ENCODE results near the gene NDUFS8. TPM values are rescaled to one million over a fixed set of nuclear protein-coding genes. Genes with fewer than 3 reads are reported as not detected.

NDUFS8 gene
- polyA plus RNA-seq, 1 donor from 2014 or later, result 169 TPM

Small RNAs within 50 kb of the gene (small RNA-seq; reads per million reads assigned to genes)
- 0 reads per million in 3 experiments for gene MIR6753

Other genes with a start within 250 kb of the NDUFS8 start
- 0.19 and 0.30 TPM in 2 replicates for gene UNC93B1, start 26.6 kb upstream of the NDUFS8 start, polyA plus RNA-seq
- gene ALDH3B1, start 20.4 kb upstream of the NDUFS8 start, polyA plus RNA-seq, result not detected in 2 replicates
- 1.8 and 2.2 TPM in 2 replicates for gene TCIRG1, start 8.3 kb downstream of the NDUFS8 start, polyA plus RNA-seq
- gene CHKA, start 90.7 kb downstream of the NDUFS8 start, polyA plus RNA-seq, result 89.3 and 90.0 TPM in 2 replicates
- gene KMT5B, start 182.6 kb downstream of the NDUFS8 start, polyA plus RNA-seq, result 96.8 and 107 TPM in 2 replicates
- gene C11orf24, start 241.3 kb downstream of the NDUFS8 start, polyA plus RNA-seq, result 9.6 and 11.8 TPM in 2 replicates

Data from neural cell (in vitro differentiated cells).